CD4-positive, alpha-beta T cell treated with Interleukin-6 at 100 ng/mL for 8 hours (primary cell): Measurements from ENCODE around the gene TOMM22.
A peak's percentile ranks its signal among the peaks of the same experiment; 100 is the strongest.
"Not testable (repeated sequence)": the region's sequence is repeated elsewhere in the genome, so short reads cannot be mapped to it uniquely, and the experiment has no call there.

ENCODE experiments used
- DNase-seq: peaks from one replicate; pipeline ENCODE4 v3.0.0-alpha.2; 2020; ENCODE audit warnings: mixed read lengths, low spot score

Gene TOMM22

DNA sequence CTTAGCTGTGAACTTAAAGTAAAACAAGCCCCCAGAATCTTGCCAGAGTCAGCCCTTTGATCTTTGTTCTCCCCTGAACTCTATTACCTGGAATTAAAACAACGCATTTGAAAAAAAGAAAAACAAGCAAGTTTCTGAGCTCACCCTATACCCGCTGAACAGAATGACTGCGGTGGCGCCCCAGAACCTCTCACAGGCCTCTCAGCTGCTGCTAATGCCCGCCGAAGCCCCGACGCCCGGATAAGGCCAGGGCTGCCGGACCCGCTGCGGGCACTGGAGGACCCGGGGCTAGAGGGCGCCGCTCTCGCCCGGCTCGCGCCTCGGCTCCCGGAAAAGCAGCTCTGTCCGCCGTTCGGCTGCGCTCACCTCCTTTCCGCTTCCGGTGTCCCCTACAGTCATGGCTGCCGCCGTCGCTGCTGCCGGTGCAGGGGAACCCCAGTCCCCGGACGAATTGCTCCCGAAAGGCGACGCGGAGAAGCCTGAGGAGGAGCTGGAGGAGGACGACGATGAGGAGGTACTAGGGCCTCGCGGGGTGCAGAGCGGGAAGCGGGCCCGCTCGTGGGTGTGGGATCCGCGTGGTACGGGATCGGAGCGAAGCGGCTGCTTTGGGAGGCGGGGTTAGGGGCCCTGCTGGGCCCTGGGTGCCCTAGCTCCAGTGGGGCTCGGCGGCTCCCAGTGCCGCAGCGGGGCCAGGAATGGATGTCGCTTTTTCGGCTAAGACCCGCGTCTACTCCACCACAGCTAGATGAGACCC, at the start of gene TOMM22:
Gene TOMM22 (plus strand): TSS at position 376 of the 754 bp plus-strand sequence. CDS start 22 bp downstream, at position 398.
- peak; percentile 80 for DNase-seq

DNA sequence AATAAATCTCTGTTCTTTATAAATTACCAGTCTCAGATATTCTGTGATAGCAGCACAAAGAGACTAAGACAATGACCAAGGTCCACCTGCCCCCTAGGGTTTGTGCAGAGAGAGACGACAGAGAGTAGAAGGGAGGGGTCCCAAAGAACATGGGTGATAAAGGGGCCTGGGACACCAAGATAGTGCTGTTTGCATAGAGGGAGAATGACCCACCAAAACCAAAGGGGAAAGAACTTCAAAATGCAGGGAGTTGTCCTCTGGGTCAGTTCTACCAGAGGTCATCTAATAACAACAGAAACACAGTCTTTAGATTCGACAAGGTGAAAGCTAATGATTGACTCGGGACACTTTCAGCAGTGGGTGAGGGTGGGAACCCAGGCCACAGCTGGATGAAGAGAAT, 49.2 kb upstream of the TOMM22 start:
- no peak for DNase-seq

DNA sequence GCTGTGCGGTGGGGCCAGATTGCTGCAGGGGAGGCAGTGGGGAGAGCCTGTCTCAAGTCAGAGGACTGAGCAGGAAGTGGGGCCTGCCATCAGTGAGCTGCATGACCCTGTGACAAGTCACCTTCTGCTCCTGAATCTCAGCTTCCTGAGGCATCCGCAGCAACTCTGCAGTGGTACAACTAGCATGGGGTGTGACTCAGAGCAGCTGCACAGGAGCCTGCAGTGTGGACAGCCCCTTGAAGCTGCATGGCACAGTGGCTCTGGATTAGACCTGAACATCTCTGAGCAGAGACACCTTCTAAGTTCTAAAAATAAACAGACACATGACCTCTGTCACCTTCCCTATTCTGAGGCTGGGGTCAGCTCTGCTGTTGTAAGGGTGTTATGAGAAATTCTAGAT, 43.5 kb upstream of the TOMM22 start:
- DNase-seq, result no peak

DNA sequence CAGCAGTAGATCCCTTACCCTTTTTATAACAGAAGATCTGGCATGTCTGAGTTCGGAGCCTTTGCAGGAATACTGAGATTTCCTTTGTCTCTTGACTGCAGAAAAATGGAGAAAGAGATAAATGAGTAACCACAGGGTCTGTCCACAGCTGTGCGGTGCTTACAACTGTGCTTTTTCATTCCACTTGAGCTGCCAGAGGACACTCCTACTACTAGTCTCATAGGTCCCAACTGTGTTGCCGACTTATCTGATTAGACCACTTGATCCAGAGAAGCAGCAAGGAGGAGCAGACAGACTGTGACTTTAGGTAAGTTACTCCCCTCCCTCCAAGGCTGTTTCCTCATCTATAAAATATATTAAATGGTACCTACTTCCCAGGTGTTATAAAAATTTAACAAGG, 43.0 kb upstream of the TOMM22 start:
- no peak for DNase-seq

DNA sequence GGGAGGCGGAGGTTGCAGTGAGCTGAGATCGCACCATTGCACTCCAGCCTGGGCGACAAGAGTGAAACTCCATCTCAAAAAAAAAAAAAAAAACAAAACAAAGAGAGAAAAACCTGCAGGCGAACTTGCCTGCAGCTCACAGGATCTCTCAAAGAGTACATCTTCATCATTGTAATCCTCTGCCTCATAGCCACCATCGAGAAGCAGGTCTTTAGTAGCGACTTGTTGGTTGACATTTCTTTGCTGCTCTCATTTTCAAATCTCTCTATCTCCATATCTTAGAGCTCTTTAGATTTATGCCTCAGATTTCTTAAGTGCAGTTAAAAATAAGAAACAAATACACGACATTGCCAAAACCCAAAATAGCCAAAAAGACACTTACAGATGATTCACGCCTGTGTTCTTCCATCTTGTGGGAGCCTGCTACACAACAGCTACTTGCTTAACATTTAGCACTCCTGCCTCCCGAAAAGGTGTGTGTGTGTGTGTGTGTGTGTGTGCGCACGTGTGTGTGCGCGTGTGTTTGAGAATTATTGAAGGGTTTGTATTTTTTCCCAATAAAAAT, 40.2 kb upstream of the TOMM22 start:
- DNase-seq, result no peak

DNA sequence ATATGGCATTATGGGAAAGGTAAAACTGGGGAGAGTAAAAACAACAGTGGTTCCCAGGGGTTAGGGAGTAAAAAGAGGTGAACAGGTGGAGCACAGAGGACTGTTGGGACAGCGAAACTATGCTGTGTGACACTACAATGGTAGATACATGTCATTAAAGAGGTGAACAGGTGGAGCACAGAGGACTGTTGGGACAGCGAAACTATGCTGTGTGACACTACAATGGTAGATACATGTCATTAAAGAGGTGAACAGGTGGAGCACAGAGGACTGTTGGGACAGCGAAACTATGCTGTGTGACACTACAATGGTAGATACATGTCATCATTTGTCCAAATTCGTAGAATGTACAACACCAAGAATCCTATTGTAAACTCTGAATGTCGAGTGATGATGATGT, 37.5 kb upstream of the TOMM22 start:
- DNase-seq, result not testable (repeated sequence)

DNA sequence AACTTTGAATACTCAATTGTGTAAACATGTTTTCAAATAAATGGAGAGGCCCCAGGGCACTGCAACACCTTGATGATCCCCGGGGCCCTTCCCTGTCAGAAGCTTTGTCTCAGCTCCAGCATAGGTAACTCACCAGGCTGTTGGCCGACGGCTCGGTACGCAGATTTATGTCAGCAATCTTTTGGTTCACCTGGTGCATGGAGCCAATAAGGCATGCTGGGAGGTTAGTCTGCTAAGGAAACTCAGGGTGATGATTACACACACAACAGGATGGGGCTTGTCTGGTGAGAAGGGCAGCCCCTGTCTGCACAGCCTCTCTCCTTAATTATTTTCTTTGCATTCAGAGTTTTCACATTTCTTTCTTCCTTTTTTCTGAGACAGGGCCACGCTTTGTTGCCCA, 36.3 kb upstream of the TOMM22 start:
- no peak for DNase-seq

DNA sequence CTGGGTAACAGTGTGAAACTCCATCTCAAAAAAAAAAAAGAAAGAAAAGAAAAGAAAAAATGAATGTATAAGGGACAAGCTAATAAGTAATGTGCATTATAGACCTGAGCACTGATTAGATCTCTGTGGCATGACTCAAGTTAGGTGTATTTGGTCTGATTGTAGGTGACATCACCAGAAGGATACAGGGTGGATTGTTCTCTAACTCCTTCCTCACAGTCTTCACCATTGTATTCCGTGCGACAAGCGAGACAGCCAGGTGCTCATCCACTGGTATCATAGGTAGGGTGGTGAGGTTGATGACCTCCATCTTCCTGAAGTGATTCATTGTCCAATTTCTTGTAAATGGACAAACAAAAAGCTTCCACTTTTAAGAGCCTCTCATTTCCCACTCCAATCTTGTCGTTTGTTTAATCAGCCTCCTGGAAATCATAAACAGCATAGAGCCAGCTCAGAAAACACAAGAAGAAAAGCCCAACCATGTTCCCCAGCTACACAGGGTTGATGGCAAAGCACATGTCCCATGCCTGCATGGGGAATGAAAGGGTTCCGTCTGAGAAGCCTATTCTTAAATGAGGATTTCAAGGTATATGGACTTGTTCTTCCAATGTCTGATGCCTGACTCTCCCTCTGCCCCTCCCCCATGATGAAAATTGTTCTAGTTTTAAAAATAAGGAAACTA, 31.8 kb upstream of the TOMM22 start:
- DNase-seq, result no peak

DNA sequence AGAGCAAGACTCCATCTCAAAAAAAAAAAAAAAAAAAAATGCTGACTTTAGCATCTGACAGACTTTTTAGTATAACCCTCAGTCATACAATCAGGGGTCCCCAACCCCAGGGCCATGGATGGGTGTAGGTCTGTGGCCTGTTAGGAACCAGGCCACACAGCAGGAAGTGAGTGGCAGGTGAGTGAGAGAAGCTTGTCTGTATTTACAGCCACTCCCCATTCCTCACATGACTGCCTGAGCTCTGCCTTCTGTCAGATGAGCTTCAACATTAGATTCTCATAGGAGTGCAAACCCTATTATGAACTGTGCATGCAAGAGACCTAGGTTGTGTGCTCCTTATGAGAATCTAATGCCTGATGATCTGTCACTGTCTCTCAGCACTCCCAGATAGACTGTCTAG, 28.9 kb upstream of the TOMM22 start:
- DNase-seq, result no peak

DNA sequence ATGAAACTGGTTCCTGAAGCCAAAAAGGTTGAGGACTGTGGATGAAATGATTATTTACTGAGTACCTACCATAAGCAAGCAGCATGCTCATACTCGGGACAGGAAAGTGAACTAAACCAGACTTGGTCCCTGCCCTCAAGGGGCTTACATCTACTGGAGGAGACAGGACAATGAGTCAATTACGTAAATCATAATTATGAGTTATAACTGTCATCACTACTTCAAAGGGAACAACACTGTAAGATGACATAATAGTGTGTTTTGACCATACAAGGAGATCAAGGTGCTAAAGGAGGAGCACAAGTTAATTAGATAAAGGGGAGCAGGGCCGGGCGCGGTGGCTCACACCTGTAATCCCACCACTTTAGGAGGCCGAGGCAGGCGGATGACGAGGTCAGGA, 28.0 kb upstream of the TOMM22 start:
- no peak for DNase-seq

DNA sequence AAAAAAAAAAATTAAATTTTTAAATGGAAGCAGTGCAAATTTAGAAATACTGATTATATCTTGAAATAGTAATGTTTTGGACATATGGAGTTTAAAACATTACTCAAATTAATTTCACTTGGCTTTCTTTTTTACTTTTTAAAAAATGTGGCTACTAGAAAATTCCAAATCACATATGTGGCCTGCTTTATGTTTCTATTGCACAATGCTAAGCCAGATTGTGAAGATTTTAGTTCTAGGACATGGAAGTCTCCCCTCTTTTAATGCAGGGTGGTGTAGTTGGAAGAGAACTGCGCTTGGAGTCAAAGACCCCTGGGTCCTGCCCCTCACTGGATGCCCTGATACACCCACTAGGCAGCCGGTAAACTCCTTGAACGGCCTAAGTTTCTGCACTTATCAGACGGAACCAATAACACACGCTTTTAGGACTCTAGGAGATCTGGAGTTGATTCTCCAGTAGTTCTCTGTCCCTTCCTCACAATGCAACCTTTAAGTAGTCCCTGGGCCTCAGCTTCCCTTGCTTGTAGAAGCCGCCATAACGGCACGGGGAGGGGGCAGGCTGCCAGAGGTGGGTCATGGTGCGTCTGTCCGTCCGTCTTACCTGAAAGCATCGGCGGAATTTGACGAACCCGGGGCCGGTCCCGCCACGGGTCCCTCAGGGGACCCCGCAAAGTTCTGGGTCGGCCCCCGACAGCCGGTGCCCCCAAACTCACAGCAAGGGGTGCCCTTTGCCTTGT, 26.1 kb upstream of the TOMM22 start:
- no peak for DNase-seq

DNA sequence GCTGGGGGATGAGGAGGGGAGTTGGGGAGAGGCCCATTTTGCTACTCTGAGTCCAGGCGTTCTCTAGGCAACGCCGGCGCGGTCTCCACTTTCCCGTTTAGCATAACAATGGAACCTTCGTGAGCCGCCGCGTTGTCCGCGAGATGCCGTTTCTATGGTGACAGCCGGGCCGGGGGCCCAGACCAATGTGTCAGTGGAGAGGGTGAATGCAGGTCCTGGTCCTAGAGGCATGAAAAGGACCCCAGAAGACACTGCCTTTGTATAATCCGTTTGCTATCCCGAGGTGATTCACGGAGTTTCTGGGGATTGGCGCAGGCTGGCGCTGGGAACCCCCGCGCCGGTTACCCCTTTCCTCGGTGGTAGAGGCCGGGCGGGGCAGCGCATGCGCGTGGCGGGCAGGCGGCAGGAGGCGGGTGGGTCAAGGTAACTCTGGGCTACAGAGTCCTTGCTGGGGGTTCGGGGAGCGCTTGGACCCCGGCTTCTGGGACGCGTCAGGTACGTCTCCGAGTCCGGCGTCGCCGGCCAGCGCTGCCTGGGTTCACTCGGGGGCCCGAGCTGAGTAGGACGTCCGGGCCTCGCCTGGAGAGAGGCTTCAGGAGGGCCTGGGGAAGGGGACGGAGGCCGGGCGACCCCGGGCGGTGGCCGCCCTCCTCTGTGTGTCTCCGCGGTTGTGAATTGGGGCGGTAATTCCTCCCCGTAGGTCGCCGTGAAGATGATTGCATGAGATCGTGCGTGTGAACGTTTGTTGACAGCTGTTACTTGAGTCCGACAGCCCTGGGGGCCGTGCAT, 25.3 kb upstream of the TOMM22 start, which contains the start of the genes CBY1 and FAM227A:
Gene CBY1 (plus strand): TSS at position 383 of the 789 bp plus-strand sequence. CDS start 11,417 bp downstream, outside the sequence.
Gene FAM227A (minus strand): TSS at position 137 of the 789 bp plus-strand sequence. CDS start 6,224 bp downstream, outside the sequence.
- peak; percentile 78 for DNase-seq

DNA sequence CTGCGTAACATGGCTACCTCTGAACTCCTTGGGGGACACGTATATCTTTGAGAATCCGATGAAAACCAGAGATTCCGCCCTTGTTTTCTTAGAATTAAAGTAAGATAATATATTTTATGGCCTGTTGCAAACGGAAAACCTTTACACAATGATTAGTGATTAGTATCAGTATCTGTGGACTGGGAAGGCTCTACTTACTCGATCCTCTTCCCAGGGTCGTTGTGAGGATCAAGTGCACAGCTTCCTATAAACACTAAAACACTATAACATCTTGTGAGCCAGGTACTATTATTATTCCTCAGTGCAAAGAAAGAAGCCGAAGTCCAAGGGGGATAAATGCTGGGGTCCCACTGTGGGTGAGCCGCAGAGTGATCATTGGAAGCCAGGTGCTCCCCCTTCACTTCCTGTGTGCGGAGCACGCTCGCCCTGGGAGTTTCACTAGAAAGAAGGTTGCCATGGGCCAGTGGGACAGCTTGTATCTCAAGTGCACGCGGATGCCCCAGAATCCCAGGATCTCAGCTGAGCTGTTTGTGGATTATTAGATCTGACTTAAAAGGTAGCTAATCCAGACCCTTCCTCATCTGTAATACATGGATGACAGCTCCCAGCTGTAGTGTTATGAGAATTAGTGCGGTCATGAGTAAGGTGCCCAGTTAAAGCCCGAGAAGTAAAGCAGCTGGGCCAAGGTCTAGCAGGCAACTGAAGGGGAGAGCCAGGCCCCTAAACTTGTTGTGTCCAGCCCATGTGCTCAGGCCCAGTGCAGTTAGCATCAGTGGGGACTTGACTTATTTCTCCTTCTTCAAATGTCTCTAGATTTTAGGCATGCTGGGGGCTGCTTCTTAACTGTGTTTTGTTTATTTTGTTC, 24.5 kb upstream of the TOMM22 start:
- peak; percentile 16 for DNase-seq

DNA sequence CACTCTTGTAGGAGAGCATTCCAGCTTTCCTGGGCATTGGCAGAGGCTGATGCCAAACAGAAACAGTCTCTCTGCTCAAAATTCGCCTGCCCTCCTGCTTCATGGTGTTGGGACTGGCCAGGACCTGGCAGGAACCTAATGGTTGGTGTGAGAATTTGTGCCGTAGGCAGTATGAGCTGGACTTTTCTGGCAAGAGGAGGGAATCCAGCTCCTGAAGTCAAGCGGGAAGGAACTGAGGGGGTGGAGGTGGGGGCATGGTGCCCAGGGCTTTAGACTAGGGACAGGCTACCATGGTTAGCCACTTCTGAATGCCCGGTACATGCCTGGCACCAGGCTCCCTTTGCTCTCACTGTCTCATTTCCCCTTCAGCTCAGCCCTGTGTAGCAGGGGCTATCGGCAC, 6.9 kb upstream of the TOMM22 start:
- DNase-seq, result no peak

DNA sequence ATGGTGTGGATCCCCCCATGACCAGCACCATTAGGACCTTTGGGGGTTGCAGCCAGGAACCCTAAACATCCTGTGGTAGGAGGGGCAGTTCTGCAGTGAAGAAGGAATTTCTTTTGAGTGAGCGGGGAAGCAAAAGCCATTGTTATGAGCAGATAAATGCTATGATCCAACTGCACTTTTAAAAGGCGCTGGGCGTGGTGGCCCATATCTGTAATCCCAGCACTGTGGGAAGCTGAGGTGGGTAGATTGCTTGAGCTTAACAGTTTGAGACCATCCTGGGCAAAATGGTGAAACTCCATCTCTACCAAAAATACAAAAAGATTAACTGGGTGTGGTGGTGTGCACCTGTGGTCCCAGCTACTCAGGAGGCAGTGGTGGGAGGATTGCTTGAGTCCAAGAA, 5.9 kb upstream of the TOMM22 start:
- no peak for DNase-seq

DNA sequence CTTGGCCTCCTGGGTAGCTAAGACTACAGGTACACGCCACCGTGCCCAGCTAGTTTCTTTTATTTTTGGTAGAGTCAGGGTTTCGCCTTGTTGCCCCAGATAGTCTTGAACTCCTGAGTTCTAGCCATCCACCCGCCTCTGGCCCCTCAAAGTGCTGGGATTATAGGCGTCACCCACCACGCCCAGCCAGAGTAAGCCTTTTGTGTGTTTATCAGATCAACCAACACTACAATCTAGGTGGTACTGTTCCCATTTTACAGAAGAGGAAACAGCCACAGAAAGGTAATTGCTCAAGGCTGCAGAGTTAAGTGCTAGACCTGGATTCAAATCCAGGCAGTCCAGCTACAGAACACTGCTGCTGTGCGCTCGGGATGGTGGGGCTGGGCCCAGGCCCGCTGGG, 3.1 kb downstream of the TOMM22 start:
- DNase-seq, result no peak

DNA sequence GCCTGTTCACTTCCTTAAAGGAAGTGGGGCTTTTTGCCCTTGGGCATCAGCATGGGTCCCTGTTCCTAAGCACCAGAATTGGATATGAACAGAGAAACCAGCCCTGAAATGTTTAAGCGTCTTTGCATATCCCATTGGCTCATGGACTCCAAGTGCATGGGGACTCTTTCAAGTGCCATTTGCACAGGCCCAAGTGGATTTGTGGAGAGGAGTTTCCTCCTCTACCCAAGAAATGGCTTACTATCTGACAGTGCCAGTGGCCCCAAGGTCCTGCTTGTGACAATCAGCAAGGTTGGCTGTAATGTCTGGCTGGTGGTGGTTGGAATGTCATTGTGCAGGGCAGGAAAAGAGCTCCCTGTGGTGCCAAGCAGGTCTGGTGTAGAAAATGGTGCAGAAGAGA, 4.0 kb downstream of the TOMM22 start:
- no peak for DNase-seq

DNA sequence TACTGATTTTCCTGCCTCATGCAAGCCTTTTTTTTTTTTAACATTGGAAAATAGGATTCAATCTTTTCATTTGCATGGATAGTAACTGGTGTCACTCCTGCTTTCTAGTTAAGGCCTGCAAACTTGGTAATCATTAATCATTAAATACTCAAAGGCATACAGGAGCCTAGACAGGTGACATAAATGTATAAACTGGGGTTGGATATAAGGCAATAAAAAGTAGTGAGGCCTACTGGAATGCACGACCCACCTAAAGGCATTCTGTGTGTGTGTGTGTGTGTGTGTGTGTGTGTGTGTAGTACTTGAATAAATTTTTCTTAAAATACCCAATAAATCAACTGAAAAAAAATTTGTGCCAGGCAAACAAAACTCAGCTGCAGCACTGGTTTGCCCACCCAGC, 7.9 kb downstream of the TOMM22 start:
- DNase-seq, result no peak

DNA sequence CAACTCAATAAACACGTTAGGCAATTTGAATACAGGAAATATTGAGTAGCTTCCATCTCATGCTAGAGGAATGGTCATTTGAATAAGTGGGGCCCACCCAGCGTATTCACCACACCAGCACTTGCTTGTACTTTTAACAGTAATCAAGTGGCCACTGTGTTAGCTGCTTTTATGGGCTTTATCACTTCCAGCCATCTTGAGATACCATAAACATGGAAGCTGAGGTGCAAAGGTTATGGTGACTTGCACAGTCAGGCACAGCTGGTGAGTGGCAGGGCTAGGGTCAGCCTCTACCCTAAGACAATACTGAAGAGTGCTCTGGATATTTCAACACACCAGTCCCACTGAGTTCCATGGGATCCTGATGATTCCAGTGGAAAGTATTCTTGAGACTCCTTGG, 12.3 kb downstream of the TOMM22 start:
- DNase-seq, result no peak

DNA sequence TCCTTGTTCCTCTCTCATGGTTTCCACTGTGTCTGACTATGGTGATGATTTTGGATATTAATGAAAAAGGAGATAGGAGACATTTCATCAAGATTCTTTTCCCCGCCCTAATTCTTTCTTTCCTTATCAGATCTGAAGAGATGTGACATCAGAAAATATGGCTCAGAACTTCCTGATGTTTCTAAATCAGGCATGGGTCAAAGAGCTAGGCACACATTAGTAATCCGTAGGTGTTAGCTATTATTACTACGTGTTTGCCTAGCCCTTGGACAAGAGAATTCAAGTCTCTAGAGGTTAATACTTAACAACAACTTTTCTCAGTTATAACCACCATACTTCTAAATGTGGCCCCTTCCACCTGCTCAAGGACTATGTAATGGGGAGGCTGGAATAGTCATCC, 13.2 kb downstream of the TOMM22 start:
- DNase-seq, result no peak
